ENCODE results near the gene PREX1. TPM values are rescaled to one million over a fixed set of nuclear protein-coding genes. Genes with fewer than 3 reads are reported as not detected.

Gene PREX1
- total RNA-seq, 4 donors from 2014 or later = 29.7 to 56.3 (median 46.6) TPM

- no peak for TF ChIP-seq CTCF (IDR thresholded peaks at IDR 0.05; ENCODE audit: low read depth)
These were observed 96.8 kb downstream of the PREX1 start for GRCh38 chr20:48730977-48731376.

GRCh38 chr20:48729538-48729937, 98.3 kb downstream of the PREX1 start:
- TF ChIP-seq CTCF (IDR thresholded peaks at IDR 0.05; ENCODE audit: low read depth) = no peak

- no peak for TF ChIP-seq CTCF (IDR thresholded peaks at IDR 0.05; ENCODE audit: low read depth)
These were observed 99.6 kb downstream of the PREX1 start for GRCh38 chr20:48728042-48728825.

- no peak for TF ChIP-seq CTCF (IDR thresholded peaks at IDR 0.05; ENCODE audit: low read depth)
These were observed 100.6 kb downstream of the PREX1 start for GRCh38 chr20:48727226-48727625.

GRCh38 chr20:48725555-48725991, 102.2 kb downstream of the PREX1 start:
- TF ChIP-seq CTCF (IDR thresholded peaks at IDR 0.05; ENCODE audit: low read depth) = no peak

- TF ChIP-seq CTCF (IDR thresholded peaks at IDR 0.05; ENCODE audit: low read depth) = no peak
These were observed 102.8 kb downstream of the PREX1 start for GRCh38 chr20:48724891-48725554.

- TF ChIP-seq CTCF (IDR thresholded peaks at IDR 0.05; ENCODE audit: low read depth) = no peak
These were observed 103.4 kb downstream of the PREX1 start for GRCh38 chr20:48724382-48724781.

Data from subcutaneous adipose tissue (tissue), 4 donors.